Measurements from ENCODE around the gene ENTR1.
A peak's percentile ranks its signal among the peaks of the same experiment; 100 is the strongest.

ENTR1 gene

GRCh38 chr9:136365775-136366222 is 44.6 kb downstream of the ENTR1 start:
- FAIRE-seq = no peak
- no peak for DNase-seq (ENCODE audit: insufficient read length, low spot score)

DNA sequence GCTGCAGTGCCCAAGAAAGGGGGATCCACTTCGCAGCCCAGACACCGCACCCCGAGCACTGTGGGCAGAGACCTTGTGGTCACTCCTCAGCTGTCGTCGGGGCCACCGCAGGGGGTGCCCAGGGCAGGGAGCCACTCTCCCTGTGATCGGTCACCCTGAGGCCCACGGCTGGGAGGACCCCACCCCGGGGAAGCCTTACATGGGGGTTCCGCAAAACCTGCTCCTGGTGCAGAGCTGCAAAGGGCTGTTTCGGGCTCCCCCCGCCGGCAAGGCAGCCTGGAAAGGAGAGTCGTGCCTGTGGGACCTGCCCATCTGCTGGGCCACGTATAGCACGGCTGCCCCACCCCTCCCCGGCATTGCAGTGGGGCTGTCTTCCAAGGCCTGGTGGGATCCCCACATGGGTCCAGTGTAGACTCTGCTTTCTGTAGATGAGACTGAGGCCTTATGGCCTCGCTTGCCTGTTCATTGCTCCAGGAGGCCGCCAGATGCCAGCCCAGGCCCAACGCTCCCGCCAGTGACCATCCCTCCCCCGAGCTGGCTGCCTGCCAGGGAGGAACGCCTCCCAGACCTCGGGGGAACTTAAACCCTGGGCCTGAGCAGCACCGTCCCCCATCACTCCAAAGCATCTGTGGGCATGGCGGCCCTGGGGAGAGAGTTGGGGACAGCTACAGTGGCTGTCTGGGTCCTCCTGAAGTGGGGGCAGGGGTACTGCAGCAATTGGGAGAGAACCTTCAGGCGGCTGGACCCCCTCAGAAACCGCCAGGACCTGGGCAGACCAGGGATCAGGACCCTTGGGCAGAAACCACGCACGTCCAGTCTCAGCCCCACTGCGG is 45.3 kb downstream of the ENTR1 start:
- DNase-seq (ENCODE audit: insufficient read length, low spot score) (no peak), FAIRE-seq (no peak)

GRCh38 chr9:136363949-136364748 is 46.3 kb downstream of the ENTR1 start:
- FAIRE-seq = peak; percentile 16

DNA sequence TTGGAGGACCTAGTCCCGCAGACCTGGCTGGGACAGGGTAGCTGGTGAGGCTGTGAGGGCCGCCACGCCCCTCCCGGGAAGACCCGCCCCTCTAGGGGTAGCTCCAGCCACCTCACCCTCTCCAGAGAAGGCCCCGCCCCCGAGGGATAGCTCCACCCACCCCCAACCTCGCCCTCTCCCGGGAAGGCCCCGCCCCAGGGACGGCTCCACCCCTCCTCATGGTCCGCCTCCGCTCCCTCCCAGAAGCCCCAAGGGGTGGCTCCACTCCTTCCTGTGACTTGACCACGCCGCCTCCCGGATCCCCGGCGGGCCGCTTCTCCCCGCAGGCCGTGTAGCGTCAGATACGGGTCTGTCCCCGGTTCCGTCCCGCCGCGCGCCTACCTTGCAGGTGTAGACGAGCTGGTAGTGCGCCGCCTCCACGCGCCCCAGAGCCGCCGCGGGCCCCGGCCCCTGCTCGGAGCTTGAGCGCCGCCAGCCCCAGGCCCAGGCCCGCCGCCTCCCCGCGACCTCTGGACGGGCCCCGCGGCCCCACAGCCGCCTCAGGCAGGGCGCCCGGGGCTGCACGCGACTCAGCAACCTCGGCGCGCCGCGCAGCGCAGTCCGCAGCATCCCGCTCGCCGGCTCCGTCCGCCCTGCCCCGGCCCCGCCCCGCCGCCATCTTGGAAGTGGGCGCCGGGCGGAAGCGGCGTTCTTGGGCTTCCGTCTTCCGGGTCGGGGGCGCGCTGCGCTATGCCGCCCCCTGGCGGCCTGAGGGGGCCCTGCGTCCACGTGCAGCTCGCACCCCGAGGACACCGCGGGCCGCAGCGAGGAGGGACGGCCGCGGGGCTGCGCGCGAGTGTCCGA is 47.1 kb downstream of the ENTR1 start, which contains the start of gene DNLZ:
Gene DNLZ (minus strand): TSS at position 639 of the 843 bp plus-strand sequence. CDS start 30 bp downstream, at position 609.
- FAIRE-seq (peak; percentile 79), DNase-seq (ENCODE audit: insufficient read length, low spot score) (peak; percentile 90)

More at GRCh38 chr9:136363949-136364748, 46.3 kb downstream of the ENTR1 start:
- no peak for DNase-seq (ENCODE audit: insufficient read length, low spot score)

DNA sequence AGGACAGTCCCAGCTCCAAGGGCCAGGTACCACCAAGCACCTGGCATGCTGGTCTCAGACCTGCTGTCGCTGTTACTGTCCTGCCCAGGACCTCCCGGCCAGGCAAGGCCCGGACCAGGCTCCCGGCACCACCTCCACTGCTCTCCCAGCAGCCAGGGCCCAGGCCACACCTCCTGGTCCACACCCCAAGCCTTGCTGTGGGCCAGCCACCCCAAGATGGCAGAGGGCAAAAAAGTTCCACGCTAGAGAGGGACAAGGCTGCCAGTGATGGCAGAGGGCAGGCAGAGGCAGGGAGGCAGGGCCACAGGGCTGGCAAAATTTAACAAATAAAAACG is 48.0 kb downstream of the ENTR1 start:
- FAIRE-seq (no peak), DNase-seq (ENCODE audit: insufficient read length, low spot score) (no peak)

GRCh38 chr9:136361754-136362449 is 48.5 kb downstream of the ENTR1 start:
- DNase-seq (ENCODE audit: insufficient read length, low spot score) = no peak
- no peak for FAIRE-seq

- FAIRE-seq (no peak), DNase-seq (ENCODE audit: insufficient read length, low spot score) (no peak)
Observed at GRCh38 chr9:136361047-136361753, 49.2 kb downstream of the ENTR1 start.

GRCh38 chr9:136359774-136360718 is 50.4 kb downstream of the ENTR1 start:
- no peak for FAIRE-seq

DNA sequence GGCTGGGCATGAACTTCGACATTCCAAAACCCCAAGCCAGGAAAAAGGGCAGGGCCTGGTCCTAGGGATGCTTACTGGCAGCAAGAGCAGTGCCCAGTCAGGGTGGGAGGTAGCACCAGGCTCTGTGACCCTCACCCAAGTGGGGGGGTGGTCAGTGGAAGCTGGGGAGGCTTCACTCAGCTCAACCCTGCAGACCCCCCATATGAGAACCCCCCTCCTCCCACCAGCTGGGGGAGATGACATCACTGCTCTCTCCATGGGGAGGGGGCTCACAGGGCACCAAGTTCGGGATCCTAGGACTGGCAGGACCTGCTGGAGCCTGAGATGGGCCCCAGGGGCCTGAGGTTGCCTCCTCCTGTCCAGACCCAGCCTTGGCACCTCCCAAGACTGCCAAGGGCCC is 51.5 kb downstream of the ENTR1 start:
- DNase-seq (ENCODE audit: insufficient read length, low spot score) (no peak), FAIRE-seq (no peak)

More at GRCh38 chr9:136359774-136360718, 50.4 kb downstream of the ENTR1 start:
- DNase-seq (ENCODE audit: insufficient read length, low spot score) = no peak

DNA sequence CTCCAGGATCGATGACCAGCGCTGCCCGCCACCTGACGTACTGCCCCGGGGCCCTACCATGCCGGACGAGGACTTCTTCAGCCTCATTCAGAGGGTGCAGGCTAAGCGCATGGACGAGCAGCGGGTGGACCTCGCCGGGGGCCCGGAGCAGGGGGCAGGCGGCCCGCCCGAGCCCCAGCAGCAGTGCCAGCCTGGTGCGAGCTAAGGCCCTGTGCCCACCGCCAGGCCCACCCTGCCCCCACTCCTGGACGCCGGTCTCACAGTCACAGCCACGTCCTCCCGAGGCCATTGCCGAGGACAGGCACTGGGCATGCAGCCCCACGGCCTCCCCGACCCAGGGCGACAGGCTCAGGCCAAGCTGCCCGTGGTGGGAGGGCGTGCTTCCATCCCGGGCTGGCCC is 52.4 kb downstream of the ENTR1 start:
- FAIRE-seq (no peak), DNase-seq (ENCODE audit: insufficient read length, low spot score) (no peak)

DNA sequence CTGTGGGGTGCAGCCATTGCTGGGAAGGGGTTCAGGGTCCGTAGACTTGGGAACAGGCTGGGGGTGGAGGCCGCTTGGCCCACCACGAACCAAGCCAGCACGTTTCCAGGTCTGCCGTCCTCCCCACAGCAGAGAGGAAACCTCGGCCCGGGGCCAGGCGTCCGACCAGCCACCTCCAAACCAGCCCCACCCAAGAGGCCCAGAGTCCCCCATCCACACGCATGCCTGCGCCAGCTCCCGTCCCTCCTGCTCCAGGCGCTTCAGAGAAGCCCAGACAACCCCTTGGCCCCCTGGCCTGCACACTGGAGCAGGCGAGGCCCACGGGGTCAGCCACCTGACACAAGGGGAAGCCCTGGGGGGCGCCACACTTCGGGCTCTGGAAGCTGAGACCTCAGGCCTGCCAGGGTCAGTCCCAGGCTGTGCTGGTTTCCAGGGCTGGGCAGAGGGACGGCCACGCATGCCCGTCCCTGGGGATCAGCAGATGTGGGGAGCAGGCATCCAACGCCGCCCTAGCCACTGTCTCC is 53.1 kb downstream of the ENTR1 start:
- FAIRE-seq = no peak

GRCh38 chr9:136355616-136356557 is 54.5 kb downstream of the ENTR1 start:
- FAIRE-seq = no peak
- DNase-seq (ENCODE audit: insufficient read length, low spot score) = no peak

More for the DNA sequence above, 53.1 kb downstream of the ENTR1 start:
- DNase-seq (ENCODE audit: insufficient read length, low spot score) = no peak

GRCh38 chr9:136354592-136355085 is 55.8 kb downstream of the ENTR1 start:
- FAIRE-seq (no peak), DNase-seq (ENCODE audit: insufficient read length, low spot score) (peak; percentile 49)

- FAIRE-seq (no peak), DNase-seq (ENCODE audit: insufficient read length, low spot score) (no peak)
Observed at GRCh38 chr9:136353757-136354488, 56.5 kb downstream of the ENTR1 start.

- DNase-seq (ENCODE audit: insufficient read length, low spot score) = no peak
- no peak for FAIRE-seq
Observed at GRCh38 chr9:136353088-136353487, 57.3 kb downstream of the ENTR1 start.

- no peak for FAIRE-seq
- no peak for DNase-seq (ENCODE audit: insufficient read length, low spot score)
Observed at GRCh38 chr9:136352682-136353081, 57.7 kb downstream of the ENTR1 start.
